22Rv1 (cell line): Measurements from ENCODE around the gene TRIB2.
"Not testable (repeated sequence)": the region's sequence is repeated elsewhere in the genome, so short reads cannot be mapped to it uniquely, and the experiment has no call there.

Source experiments
- H3K27ac ChIP-seq: fragments of 450-650 bp; 2 replicates; pipeline ENCODE4 v1.5.1; 2017
- CTCF ChIP-seq: fragments of 450-650 bp; IDR thresholded peaks from 2 replicates; pipeline ENCODE4 v1.5.1; 2017; ENCODE audit warnings: mild to moderate bottlenecking
- ZFX ChIP-seq: fragments of 450-650 bp; IDR thresholded peaks from 2 replicates; pipeline ENCODE4 v1.6.1; 2017; ENCODE audit warnings: antibody characterized with exemption, borderline replicate concordance

The TRIB2 gene

DNA sequence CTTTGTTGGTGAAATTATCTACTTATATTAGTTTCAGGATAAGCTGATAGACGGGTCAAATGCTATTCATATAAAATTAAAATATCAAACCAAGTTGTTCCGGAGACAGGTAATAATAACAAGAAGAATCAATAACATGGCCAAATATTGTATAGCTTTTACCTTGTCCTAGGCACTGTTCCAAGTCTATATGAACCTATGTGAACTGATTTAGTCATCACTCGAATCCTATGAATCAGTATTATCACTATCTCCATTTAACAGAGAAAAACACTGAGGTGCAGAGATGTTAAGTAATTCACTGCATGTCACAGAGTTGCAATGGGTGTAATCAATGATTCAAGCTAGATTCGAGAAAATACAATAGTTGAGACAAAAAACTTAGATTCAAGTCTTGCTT is 40.0 kb upstream of the TRIB2 start:
- TF ChIP-seq CTCF: no peak
- no peak for TF ChIP-seq ZFX
- H3K27ac ChIP-seq: no peak overlapping the region

DNA sequence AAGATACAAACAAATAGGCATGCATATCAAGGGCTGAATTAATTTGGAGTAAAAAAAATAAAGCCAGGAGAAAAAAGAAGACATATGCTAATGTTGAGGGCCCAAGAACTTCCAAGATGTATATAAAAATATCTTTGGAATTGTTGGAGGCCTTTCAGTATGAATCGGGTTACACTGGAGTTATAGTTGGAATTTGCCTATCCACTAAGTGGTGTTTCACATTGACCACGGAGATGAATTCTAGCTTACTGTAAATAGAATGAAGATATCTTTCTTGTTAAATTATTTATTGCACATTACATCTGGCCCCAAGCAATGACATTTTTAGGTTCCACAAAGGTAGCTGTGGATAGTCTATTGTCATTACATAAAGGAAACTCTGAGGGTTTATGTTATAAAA is 38.5 kb upstream of the TRIB2 start:
- TF ChIP-seq CTCF (no peak), ZFX (no peak)
- no peak overlapping the region for H3K27ac ChIP-seq

DNA sequence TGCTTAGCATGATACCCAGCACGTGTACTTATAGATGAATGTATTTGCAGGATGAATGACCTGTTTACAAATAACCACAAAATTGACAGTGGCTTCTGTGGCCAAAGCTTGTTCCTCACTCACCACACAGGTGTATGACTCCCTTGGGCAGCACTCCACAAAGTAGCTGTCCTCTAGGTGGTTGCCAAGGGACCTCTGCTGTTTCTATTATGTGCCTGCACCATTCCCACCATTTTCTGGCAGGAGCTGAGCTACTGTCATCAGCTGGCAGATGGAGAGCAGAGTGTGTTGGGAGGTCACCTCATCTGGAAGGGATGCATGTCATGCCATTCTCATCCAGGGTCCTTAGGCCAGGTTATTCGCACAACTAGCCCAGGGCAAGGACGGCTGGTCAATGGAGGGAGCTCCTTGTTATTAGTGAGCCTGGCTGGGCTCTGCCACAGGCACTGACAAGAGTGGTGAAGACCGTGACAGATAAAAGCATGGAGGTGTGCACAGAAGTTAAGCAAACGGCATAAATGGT is 37.1 kb upstream of the TRIB2 start:
- TF ChIP-seq ZFX: no peak
- no peak overlapping the region for H3K27ac ChIP-seq

GRCh38 chr2:12680115-12680514 is 36.6 kb upstream of the TRIB2 start:
- not testable (repeated sequence) for H3K27ac ChIP-seq

DNA sequence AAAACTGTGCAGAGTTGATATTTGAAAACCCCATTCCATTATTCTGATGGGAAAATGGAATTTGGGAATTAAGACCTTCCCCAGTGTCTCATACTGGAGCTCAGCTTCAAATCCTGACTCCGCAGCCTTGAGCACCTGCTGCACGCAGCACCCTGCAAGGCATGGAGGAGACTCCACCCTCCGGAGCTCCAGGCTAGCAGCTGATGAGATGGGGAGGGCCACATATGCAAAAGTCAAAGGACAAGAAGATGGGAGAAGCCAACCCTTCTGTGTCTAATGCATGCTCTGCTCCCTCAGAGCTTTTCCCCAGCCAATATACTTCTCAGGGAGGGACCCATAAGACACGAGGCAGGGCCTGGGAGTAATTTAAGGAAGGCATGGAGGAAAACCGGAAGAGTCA is 34.7 kb upstream of the TRIB2 start:
- no peak for TF ChIP-seq ZFX
- no peak for TF ChIP-seq CTCF
- no peak overlapping the region for H3K27ac ChIP-seq

- TF ChIP-seq CTCF (no peak), ZFX (no peak)
Observed at GRCh38 chr2:12683457-12684100, 33.2 kb upstream of the TRIB2 start.

GRCh38 chr2:12684471-12684936 is 32.2 kb upstream of the TRIB2 start:
- no peak for TF ChIP-seq CTCF
- H3K27ac ChIP-seq: no peak overlapping the region

More at GRCh38 chr2:12683457-12684100, 33.2 kb upstream of the TRIB2 start:
- no peak overlapping the region for H3K27ac ChIP-seq

DNA sequence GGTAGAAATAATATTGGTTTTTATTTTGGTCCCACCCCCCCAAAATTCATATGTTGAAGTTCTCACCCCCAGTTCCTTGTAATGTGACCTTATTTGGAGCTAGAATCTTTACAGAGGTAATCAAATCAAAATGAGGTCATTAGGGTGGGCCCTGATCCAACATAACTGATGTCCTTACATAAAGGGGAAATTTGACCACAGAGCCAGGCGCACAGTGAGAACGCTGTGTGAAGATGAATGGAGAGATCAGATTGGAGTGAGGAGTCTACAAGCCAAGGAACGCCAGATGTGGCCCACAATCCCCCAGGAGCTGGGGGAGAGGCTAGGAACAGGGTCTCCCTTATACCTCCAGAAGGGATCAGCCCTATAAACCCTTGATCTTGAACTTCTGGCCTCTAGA is 31.6 kb upstream of the TRIB2 start:
- TF ChIP-seq CTCF: no peak
- no peak for TF ChIP-seq ZFX
- no peak overlapping the region for H3K27ac ChIP-seq
